Fibroblast of lung (primary cell): ENCODE data around the gene EYS. TPM values are rescaled to one million over a fixed set of nuclear protein-coding genes. Genes with fewer than 3 reads are reported as not detected.

Source experiments
- DNase-seq, 2 donors: peaks; one replicate each; pipeline versions ENCODE4 v3.0.0 to v3.0.0-alpha.2; 2010; ENCODE audit warnings: low read depth in 2 of 2
- H2AFZ ChIP-seq: 2 replicates; pipeline ENCODE4 v1.5.1; 2012; ENCODE audit warnings: low read length, control low read depth, inconsistent platforms
- H3K27ac ChIP-seq: 2 replicates; pipeline ENCODE4 v1.5.1; 2011; ENCODE audit warnings: low read length, control low read depth; ENCODE audit not compliant: insufficient read depth
- H3K27me3 ChIP-seq: 2 replicates; pipeline ENCODE4 v1.5.1; 2011; ENCODE audit warnings: mild to moderate bottlenecking, low read length; ENCODE audit not compliant: control insufficient read depth, insufficient read depth
- H3K36me3 ChIP-seq: 2 replicates; pipeline ENCODE4 v1.5.1; 2011; ENCODE audit warnings: low read length; ENCODE audit not compliant: control insufficient read depth, insufficient read depth
- H3K4me1 ChIP-seq: 2 replicates; pipeline ENCODE4 v1.5.1; 2011; ENCODE audit warnings: low read length; ENCODE audit not compliant: control insufficient read depth, insufficient read depth; ENCODE audit errors: extremely low read depth
- H3K4me2 ChIP-seq: 2 replicates; pipeline ENCODE4 v1.5.1; 2011; ENCODE audit warnings: low read length, control low read depth; ENCODE audit not compliant: insufficient read depth; ENCODE audit errors: extremely low read depth
- H3K4me3 ChIP-seq, 4 experiments: fragments of 200-600 bp in 1 of 4; sonication (generic) in 1 of 4; replicated peaks in 1 of 4; 2 replicates each; pipeline ENCODE4 v1.5.1; 2011 to 2016; ENCODE audit warnings: low read length in 4 of 4, low read depth in 3 of 4, mild to moderate bottlenecking in 3 of 4, control low read depth in 2 of 4, inconsistent platforms in 1 of 4, mixed read lengths in 1 of 4; ENCODE audit not compliant: insufficient read depth in 1 of 4; ENCODE audit errors: control extremely low read depth in 1 of 4
- H3K79me2 ChIP-seq: 2 replicates; pipeline ENCODE4 v1.5.1; 2012; ENCODE audit warnings: mild to moderate bottlenecking, low read length, inconsistent platforms; ENCODE audit not compliant: control insufficient read depth, insufficient read depth
- H3K9ac ChIP-seq: 2 replicates; pipeline ENCODE4 v1.5.1; 2011; ENCODE audit warnings: mild to moderate bottlenecking, low read length, control low read depth; ENCODE audit not compliant: insufficient read depth
- H3K9me3 ChIP-seq: 2 replicates; pipeline ENCODE4 v1.5.1; 2012; ENCODE audit warnings: low read depth, low read length; ENCODE audit not compliant: control insufficient read depth, insufficient read depth
- H4K20me1 ChIP-seq: 2 replicates; pipeline ENCODE4 v1.5.1; 2011; ENCODE audit warnings: low read length; ENCODE audit not compliant: control insufficient read depth, insufficient read depth; ENCODE audit errors: extremely low read depth
- CTCF ChIP-seq, 2 donors: IDR thresholded peaks in 1 of 2; conservative IDR thresholded peaks in 1 of 2; 1 replicate in 1 of 2; 2 replicates in 1 of 2; pipeline ENCODE4 v1.5.1; 2011 to 2012; ENCODE audit warnings: low read length in 2 of 2, control low read depth in 1 of 2, inconsistent platforms in 1 of 2, low read depth in 1 of 2, mild to moderate bottlenecking in 1 of 2
- EZH2 ChIP-seq: IDR thresholded peaks from 2 replicates; pipeline ENCODE4 v1.5.1; 2012; ENCODE audit warnings: low read length, control low read depth, mild to moderate bottlenecking; ENCODE audit errors: missing control alignments
- polyA plus RNA-seq, 2 donors: library from polyadenylated mRNA; depleted of rRNA in 1 of 2; stranded (reverse) in 1 of 2; unstranded in 1 of 2; fragments of >200 nt; gene quantifications; 2 replicates each; pipeline ENCODE4 v1.2.1, GENCODE V29; 2011 to 2012; ENCODE audit warnings: missing spikeins in 1 of 2
- total RNA-seq: library from RNA; depleted of rRNA; stranded (reverse); fragments of >200 nt; gene quantifications from 2 replicates; pipeline ENCODE4 v1.2.1, GENCODE V29; 2014

The EYS gene
- total and polyA plus RNA-seq, 2 donors (not counting 1 experiment from before 2014, with no cell fraction given): under 0.01 TPM; not detected in 1

- H3K27ac ChIP-seq: no peak overlapping the region
- H3K36me3 ChIP-seq: no peaks in the 10 kb centered on the region
- no peaks in the 10 kb centered on the region for H3K27me3 ChIP-seq
- no peak overlapping the region for H3K4me2 ChIP-seq
- H3K4me3 ChIP-seq: no peak overlapping the region
- no peak for DNase-seq
- no peaks in the 10 kb centered on the region for H4K20me1 ChIP-seq
- no peak overlapping the region for H2AFZ ChIP-seq
- H3K79me2 ChIP-seq: no peaks in the 10 kb centered on the region
- H3K4me1 ChIP-seq: no peaks in the 10 kb centered on the region
- no peaks in the 10 kb centered on the region for H3K9me3 ChIP-seq
- no peak for TF ChIP-seq CTCF (conservative IDR thresholded peaks at IDR 0.05 in 1 of 2, IDR thresholded peaks at IDR 0.05 in 1 of 2; ENCODE audit: low read depth in 1 of 2, low read length in 2 of 2)
- no peak for TF ChIP-seq EZH2
- H3K9ac ChIP-seq: no peak overlapping the region
These were observed 1159.3 kb downstream of the EYS start for GRCh38 chr6:64547594-64548268.

- Histone ChIP-seq H3K4me2 (no peak overlapping the region), H3K27me3 (no peaks in the 10 kb centered on the region), H3K79me2 (no peaks in the 10 kb centered on the region), H3K4me1 (no peaks in the 10 kb centered on the region), H3K27ac (no peak overlapping the region), H3K9me3 (no peaks in the 10 kb centered on the region), H3K36me3 (no peaks in the 10 kb centered on the region), H3K9ac (no peak overlapping the region), H4K20me1 (no peaks in the 10 kb centered on the region), H3K4me3 (no peak overlapping the region), H2AFZ (no peak overlapping the region)
- TF ChIP-seq EZH2 (no peak), CTCF (conservative IDR thresholded peaks at IDR 0.05 in 1 of 2, IDR thresholded peaks at IDR 0.05 in 1 of 2; ENCODE audit: low read depth in 1 of 2, low read length in 2 of 2) (no peak)
- DNase-seq: no peak
These were observed 1167.1 kb downstream of the EYS start for GRCh38 chr6:64539917-64540316.

GRCh38 chr6:64538722-64539121 is 1168.3 kb downstream of the EYS start:
- Histone ChIP-seq H4K20me1 (no peaks in the 10 kb centered on the region), H3K4me3 (no peak overlapping the region), H3K79me2 (no peaks in the 10 kb centered on the region), H3K9ac (no peak overlapping the region), H3K4me1 (no peaks in the 10 kb centered on the region), H3K4me2 (no peak overlapping the region), H3K27ac (no peak overlapping the region), H3K9me3 (no peaks in the 10 kb centered on the region), H2AFZ (no peak overlapping the region), H3K27me3 (no peaks in the 10 kb centered on the region), H3K36me3 (no peaks in the 10 kb centered on the region)
- DNase-seq: no peak
- TF ChIP-seq CTCF (conservative IDR thresholded peaks at IDR 0.05 in 1 of 2, IDR thresholded peaks at IDR 0.05 in 1 of 2; ENCODE audit: low read depth in 1 of 2, low read length in 2 of 2) (no peak), EZH2 (no peak)
